BJ (cell line): ENCODE data around the gene ADGRL2. TPM values are rescaled to one million over a fixed set of nuclear protein-coding genes. Genes with fewer than 3 reads are reported as not detected.

Experiments
- CTCF ChIA-PET: fragments of 350-600 bp; formaldehyde crosslinking; extraction: SDS; loops from one replicate; lab custom pipeline; 2021; ENCODE audit warnings: antibody characterized with exemption, inconsistent platforms; lab: Yijun Ruan, JAX
- POLR2A ChIA-PET: fragments of 300-600 bp; sonication (Branson Sonifier 250); formaldehyde crosslinking; extraction: SDS; loops from one replicate; lab custom pipeline; 2021; ENCODE audit warnings: antibody characterized with exemption; lab: Charles Lee
- DNase-seq: peaks from one replicate; pipeline ENCODE4 v3.0.0-alpha.2; 2011; ENCODE audit warnings: low read depth
- H3K27me3 ChIP-seq: 2 replicates; pipeline ENCODE4 v1.6.0; 2011; ENCODE audit warnings: low read length; ENCODE audit not compliant: control insufficient read depth, insufficient read depth
- H3K36me3 ChIP-seq: 2 replicates; pipeline ENCODE4 v1.5.1; 2011; ENCODE audit warnings: low read length; ENCODE audit not compliant: control insufficient read depth, insufficient read depth
- H3K4me3 ChIP-seq: 2 replicates; pipeline ENCODE4 v1.5.1; 2011; ENCODE audit warnings: low read depth, mild to moderate bottlenecking, control low read depth, low read length
- polyA plus RNA-seq: library from polyadenylated mRNA; depleted of rRNA; stranded (reverse); fragments of >200 nt; gene quantifications from 2 replicates; pipeline ENCODE4 v1.2.3, GENCODE V29; 2011
- TF ChIP-seq, protein P1 (sequence below): IDR thresholded peaks from 2 replicates; pipeline ENCODE4 v1.5.1; 2011; ENCODE audit warnings: low read depth, mild to moderate bottlenecking, control low read depth, inconsistent platforms, low read length, moderate library complexity; ENCODE audit not compliant: insufficient read depth

ADGRL2 gene
- polyA plus RNA-seq, 1 experiment: 18.1 TPM

DNA sequence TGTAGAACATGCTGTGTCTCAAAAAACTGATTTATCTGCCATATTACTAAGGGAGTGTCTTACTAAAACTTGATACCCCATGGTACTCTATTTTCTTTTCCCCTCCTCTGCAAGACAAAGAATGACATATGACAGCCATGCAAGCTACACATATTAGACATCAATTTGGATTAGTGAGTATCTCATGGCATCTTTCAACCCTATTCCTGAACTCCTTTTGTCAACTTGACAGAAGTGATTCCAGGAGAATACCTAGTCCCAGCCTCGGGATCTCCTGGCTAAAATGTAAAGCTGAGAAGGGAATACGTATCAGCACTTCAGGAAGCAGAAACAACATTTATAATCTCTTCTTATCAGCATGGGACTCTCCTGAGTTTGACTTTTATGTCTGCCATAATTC is 43.7 kb downstream of the ADGRL2 start:
- TF ChIP-seq, protein P1, sequence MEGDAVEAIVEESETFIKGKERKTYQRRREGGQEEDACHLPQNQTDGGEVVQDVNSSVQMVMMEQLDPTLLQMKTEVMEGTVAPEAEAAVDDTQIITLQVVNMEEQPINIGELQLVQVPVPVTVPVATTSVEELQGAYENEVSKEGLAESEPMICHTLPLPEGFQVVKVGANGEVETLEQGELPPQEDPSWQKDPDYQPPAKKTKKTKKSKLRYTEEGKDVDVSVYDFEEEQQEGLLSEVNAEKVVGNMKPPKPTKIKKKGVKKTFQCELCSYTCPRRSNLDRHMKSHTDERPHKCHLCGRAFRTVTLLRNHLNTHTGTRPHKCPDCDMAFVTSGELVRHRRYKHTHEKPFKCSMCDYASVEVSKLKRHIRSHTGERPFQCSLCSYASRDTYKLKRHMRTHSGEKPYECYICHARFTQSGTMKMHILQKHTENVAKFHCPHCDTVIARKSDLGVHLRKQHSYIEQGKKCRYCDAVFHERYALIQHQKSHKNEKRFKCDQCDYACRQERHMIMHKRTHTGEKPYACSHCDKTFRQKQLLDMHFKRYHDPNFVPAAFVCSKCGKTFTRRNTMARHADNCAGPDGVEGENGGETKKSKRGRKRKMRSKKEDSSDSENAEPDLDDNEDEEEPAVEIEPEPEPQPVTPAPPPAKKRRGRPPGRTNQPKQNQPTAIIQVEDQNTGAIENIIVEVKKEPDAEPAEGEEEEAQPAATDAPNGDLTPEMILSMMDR: no peak
- POLR2A ChIA-PET: no interaction called here
- H3K4me3 ChIP-seq: no peak overlapping the region
- CTCF ChIA-PET: no interaction called here
- no peaks in the 10 kb centered on the region for H3K27me3 ChIP-seq
- no peak for DNase-seq
- no peaks in the 10 kb centered on the region for H3K36me3 ChIP-seq

DNA sequence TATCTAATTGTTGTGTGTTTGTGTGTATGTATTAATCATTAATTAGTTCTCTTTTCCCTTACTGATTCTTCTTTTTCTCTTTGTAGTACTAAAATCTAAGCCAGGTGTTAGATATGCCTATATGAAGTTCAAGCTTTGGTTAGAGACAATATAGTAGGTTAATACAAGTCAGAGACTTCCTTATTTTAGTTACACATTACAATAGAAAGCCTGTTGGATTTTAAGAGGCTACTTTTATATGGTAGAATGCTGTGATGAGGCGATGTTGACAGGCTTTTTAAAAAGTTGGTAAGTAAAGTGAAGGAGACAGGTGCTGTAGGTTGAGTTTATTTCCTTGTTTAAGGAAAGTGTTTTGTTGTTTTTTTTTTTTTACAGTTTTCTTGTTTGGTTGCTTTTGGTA is 45.9 kb downstream of the ADGRL2 start:
- H3K4me3 ChIP-seq: no peak overlapping the region
- CTCF ChIA-PET: no interaction called here
- no peaks in the 10 kb centered on the region for H3K36me3 ChIP-seq
- POLR2A ChIA-PET: no interaction called here
- no peak for DNase-seq
- H3K27me3 ChIP-seq: no peaks in the 10 kb centered on the region
- TF ChIP-seq, protein P1: no peak

DNA sequence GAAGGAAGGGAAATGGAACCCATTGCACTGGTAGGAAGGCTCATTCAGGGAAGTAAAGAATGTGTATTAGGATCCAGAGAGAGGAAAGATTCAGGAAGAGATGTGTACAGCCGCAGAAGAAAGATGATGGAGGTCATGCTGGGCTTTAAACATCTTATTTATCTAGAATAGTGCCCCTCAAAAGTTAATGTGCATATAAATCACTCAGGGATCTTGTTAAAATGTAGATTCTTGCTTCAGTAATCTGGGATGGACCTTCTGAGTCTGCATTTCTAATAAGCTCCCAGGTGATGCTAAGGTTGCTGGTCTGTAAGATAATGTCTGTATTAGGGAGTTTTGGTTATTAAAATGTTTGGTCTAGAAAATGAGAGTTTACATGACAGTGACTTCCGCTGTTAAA is 46.3 kb downstream of the ADGRL2 start:
- Histone ChIP-seq H3K27me3 (no peaks in the 10 kb centered on the region), H3K36me3 (no peaks in the 10 kb centered on the region), H3K4me3 (no peak overlapping the region)
- ChIA-PET CTCF (no interaction called here), POLR2A (no interaction called here)
- no peak for DNase-seq
- TF ChIP-seq, protein P1: no peak

DNA sequence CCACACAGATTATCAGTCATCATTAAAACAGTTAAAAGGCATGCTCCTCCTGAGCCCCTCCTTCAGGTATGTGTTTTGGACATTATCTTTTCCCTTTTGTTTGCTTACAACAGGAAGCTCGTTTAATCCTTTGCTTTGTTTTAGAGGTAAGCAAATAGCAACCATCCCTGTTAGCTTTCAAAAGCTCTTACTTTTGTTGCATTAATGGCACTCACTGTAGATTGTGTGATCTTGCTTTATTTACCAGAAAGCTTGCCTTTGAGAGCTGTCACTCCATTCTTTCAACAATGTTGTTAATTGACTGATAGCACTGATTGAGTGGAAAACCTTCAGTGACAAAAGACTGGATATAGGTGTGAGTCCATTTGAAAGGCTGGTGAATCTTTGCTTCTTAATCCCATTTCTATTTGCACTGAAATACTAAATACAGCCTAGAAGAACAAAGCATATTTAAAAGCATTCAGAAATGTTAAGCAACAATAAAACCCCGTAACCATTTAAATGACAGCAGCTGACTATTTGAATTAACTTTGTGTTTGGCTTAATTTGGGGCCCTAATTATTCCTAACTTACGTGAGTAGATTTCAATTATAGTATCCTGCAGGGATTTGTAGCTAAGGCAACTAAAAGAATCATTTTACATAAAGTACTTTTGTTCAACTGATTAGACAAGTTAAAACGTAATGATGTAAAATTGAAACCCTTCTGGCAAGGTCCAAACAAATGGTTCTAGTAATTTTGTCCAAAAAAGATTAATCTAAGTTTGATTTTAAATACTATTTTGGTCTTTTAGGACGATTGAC is 48.3 kb downstream of the ADGRL2 start:
- TF ChIP-seq, protein P1: no peak
- CTCF ChIA-PET: interaction anchor here (1.5 kb wide), 1 partner anchor 10 kb away, joined by 3 read pairs; no protein-coding TSS in a partner anchor
- POLR2A ChIA-PET: no interaction called here
- Histone ChIP-seq H3K36me3 (no peaks in the 10 kb centered on the region), H3K27me3 (no peaks in the 10 kb centered on the region), H3K4me3 (no peak overlapping the region)
- DNase-seq: no peak

DNA sequence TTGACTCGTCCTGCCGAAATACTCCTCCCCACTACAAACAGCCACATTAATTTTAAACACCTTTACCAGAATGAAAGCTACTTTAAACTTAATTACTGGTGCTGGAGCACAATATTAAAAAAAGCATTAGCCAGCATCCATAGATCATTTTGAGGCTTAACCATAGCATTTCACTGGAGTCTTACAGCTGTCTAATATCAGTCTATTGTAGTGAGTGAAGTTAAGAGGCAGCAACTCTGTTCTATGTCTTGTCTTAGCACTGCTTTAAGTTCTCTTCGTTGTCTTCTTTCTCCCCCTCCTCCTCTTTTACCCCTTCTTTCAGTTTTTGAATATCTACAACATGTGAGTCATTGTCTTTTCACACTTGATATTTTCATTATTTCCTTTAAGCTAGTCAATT is 49.3 kb downstream of the ADGRL2 start:
- POLR2A ChIA-PET: interaction anchor here (0.6 kb wide), 1 partner anchor 38 kb away, joined by 3 read pairs; no protein-coding TSS in a partner anchor
- Histone ChIP-seq H3K4me3 (no peak overlapping the region), H3K36me3 (no peaks in the 10 kb centered on the region), H3K27me3 (no peaks in the 10 kb centered on the region)
- DNase-seq: no peak
- TF ChIP-seq, protein P1: no peak
- CTCF ChIA-PET: interaction anchor here (1.5 kb wide), 1 partner anchor 11 kb away, joined by 3 read pairs; no protein-coding TSS in a partner anchor
